Endometrial microvascular endothelial cells (primary cell): Measurements from ENCODE around the gene SYT1. TPM values are rescaled to one million over a fixed set of nuclear protein-coding genes. Genes with fewer than 3 reads are reported as not detected.

Experiments
- in situ Hi-C: cut with HindIII; loops from 2 replicates; pipeline ENCODE4 v1.10.0; 2017; ENCODE audit warnings: low sequenced_read_pairs, low pct_unique_long_range_greater_than_20kb; ENCODE audit errors: inconsistent ontology term
- total RNA-seq: library from RNA; depleted of rRNA; stranded (reverse); fragments of >200 nt; gene quantifications from one replicate; pipeline ENCODE4 v1.2.3, GENCODE V29; 2015; ENCODE audit errors: inconsistent ontology term

Gene SYT1
- total RNA-seq, 1 donor from 2014 or later = 2.6 TPM

DNA sequence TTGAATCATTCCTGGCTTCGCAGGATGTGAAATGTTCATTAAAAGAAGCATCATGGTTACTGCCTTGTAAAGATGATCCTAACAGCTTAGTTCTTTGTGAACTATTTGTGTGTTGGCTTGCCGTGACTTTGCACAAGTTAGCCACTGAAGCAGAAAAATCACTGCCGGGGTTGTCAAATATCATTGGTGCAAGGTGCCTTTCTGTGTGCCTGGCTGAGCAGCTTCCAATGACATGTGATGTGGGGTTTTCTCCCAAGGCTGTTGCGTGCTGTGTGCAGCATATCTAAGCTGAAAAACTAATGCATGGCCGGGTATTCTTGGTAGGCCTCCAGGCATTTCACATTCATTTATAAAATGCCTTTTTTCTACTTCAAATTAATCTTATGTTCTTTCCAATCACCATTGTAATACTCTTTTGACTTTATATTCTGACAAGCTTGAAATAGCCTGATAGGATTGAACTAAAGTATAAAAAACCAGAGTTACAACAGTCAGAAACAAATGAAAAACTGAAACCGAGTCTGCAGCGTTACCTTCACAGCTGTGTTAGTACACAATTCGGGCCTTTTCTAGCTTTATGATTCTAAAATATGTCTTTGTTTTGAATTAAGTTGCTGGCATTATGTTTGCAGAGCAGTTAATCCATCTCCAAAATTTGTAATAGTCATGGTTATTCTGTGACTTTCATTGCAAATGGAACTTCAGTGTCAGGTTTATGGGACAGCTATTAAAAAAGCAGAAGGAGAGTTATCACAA, 222.1 kb downstream of the SYT1 start:
- in situ Hi-C loops = no loop called here

DNA sequence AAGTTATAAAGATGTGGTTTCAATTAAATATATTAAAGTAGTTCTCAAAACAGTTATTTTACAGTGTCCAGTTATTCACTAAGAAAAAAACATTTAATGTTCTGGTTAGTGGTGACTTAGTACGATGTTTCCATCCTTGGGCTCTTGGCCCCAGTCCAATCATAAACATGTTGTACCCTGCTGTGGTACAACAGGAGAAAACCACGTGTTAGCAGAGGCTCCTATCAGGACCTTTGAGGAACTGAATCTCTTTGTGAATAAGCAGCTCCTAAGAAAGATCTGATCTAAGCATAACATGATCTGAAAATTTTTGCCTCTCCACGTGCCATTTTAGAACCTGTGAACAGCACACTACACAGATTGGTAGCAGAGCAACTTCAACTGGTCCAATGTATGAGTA, 234.0 kb downstream of the SYT1 start:
- in situ Hi-C loops = no loop called here

DNA sequence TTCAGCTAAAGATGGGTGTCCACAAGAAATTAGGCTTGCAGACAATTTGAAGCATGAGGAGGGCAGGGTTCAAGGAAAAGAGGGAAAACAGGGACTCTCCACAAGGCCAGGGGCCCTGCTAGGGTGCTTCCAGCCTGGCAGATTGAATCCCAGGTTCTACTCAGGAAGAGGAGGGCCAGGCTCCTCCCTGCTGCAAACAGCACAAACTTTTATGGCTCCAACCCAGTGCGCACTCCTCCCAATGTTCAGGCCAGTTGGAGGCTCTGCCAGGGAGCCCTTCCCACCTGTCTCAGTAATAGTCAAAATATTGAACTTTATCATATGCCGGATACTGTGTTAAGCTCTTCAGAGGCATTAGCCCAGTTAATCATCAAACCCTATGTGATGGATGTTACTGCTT, 244.4 kb downstream of the SYT1 start:
- in situ Hi-C loops = no loop called here

DNA sequence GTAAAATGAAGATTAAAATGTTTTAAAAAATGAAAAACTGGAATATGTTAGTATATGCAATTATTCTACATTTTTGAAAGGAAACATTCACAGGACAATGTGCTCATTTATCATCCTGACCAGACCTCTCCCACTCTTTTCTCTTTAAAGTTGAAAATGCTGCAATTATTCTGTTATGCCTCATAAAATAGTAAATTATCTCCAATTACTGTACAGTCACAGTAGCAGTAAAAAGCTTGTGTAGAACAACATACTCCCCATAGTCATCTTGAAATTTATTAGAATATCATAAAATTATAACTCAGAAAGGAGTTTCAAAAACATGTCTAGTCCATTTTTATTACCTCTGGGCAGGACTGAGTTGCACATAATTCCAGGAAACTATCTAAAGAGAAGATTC, 250.3 kb downstream of the SYT1 start:
- in situ Hi-C loops = no loop called here

DNA sequence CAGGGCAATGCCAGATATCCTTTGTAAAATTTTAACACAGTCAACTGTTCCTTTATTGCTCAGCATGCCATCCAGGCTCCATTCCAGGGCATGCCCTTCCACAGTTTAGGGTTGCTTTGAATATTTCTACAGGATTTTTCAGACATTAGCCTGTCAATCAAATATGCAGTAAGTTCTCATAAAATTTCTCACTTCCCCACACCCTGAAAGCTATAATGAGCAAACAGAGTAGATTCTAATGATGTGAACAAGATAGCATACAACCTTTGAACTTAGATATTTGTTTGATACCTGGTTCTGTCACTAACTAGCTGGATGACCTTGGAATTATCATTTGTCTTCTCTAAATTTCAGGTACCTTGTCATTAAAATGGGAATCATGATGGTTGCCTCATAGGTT, 251.2 kb downstream of the SYT1 start:
- in situ Hi-C loops = no loop called here

DNA sequence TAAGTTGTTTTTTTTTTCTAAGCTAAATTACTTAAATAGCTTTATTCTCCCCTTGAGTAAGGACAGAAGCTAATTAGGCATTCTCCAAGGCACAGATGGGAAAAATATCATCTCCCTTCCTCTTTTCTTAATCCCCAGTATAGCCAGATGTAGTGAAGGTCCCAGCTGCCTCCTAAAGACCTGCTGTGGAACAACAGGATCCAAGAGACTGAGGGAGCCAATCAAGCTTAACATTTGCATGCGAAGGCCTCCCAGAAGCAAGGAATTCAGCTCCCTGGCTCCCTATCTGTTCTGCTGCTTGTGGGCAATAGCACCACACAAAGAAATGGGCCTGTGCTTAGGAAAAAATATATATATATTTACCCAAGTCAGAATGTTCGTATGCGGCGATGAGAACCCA, 255.2 kb downstream of the SYT1 start:
- in situ Hi-C loops = no loop called here

DNA sequence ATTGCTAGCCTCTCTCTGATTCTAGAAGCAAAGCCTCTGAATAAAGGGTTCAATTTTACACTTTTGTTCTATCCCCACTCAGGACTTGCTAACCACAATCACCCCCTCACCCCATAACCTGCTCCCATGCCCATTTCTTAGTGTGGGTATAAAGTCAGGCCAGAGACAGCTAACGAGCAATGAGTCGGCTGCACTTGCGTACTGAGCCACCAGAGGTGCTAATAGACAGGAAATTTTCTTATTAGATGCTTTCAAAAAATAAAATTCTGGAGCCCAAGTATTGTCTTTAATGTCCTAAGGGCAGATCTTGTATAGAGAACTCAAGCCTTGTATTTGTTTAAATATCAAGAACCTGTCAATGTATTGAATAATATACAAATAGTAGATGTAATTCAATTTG, 256.9 kb downstream of the SYT1 start:
- in situ Hi-C loops = no loop called here

DNA sequence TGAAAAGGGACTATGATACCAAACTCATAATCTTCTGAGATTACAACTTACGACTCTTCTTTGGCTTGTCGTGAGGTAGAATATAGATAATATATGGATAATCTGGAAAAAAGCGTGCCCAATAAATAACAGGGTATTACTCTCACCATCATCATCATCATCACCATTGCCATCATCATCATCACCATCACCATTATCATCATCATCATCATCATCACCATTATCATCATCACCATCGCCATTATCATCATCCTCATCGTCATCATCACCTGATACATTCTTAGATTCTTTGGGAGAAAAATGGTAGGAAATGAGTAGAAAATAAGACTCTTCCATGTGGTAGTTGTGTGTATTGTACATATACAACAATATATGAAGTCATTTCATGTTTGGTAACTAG, 259.8 kb downstream of the SYT1 start:
- in situ Hi-C loops = no loop called here

DNA sequence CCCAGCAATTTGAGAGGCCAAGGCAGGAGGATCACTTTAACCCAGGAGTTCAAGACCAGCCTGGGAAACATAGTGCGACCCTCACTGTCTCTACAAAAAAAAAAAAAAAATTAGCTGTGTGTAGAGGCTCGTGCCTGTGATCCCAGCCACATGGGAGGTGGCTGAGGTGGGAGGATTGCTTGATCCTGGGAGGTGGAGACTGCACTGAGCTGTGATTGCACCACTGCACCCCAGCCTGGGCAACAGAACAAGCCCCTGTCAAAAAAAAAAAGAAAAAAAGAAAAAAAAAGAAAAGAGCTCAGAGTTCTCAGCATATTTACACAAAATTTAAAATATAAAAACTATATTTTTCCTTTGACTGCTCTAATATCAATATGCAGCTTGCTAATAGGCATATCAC, 260.8 kb downstream of the SYT1 start:
- in situ Hi-C loops = no loop called here

DNA sequence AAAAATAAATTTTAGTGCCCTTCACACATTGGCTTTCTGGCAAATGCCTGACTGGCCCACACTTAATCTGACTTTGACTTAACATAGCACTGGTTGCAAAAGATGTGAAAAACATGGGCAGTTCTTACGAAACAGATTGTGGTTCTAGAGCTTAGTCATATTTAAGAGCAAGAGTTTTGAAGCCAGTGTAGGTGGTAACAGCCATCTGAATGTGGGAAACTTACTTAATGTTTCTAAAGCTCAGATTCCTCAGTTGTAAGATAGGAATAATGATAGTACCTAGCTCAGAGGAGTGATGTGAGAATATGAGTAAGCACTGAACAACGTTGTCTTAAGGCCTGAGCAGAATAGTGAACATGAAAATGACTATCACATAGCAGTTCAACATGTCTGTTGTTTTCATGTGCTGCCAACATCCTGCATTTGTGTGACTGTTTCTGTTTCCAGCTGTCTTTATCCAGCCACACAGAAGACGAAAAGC, 262.7 kb downstream of the SYT1 start:
- in situ Hi-C loops = no loop called here

DNA sequence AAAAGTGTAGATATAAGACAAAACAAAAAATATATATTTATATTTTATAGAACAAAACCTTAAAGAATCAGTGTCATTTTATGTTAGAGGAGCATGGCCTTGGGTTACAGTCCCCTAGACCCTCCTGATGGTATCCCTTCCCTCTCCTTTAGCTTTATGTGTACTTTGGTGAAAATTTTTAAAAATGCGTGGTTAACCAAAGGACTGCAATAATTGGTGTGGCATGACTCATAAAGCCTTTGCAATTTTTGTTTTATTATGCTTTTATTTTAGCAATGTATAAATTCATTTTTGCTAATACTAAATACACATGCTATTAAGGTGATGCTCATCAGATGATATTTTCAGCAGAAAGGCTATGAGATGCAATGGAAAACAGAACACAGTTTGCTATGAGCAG, 264.4 kb downstream of the SYT1 start:
- in situ Hi-C loops = no loop called here

DNA sequence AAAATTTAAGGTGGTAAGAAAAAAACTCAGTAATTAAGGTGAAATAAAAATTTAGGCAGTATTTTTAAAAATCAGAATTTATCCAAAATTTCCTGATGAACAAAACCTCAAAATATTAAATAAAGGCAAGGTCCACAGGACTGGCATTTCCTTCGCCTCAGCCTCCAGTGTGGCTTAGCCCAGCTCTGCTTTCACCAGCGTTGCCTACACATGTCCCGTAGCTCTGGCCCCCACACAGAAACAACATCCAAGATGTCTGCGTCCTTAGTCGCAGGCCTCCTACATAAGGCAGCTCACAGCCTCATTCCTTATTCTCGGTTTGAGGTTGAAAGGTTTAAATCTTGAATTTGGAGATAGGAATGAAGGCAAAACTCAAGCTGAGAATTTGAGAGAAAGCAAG, 274.3 kb downstream of the SYT1 start:
- in situ Hi-C loops = no loop called here

DNA sequence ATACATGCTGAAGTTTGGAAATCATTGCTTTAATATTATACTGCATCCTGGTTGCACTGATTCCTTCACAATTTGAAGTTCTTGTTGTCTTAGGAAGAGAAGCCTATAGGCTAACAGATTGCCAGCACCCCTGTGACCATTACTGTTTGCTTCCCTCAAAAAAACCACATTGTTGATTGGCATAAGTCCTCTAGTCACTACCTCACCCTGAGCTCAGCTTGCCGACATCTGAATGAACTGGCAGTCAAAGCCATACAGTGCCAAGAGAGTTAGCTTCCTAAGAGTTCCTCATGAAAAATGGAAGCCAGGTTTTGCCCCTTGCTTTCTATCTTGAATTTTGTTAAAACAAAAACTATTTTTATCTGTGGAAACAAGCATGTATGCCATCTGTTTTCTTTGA, 276.1 kb downstream of the SYT1 start:
- in situ Hi-C loops = no loop called here

DNA sequence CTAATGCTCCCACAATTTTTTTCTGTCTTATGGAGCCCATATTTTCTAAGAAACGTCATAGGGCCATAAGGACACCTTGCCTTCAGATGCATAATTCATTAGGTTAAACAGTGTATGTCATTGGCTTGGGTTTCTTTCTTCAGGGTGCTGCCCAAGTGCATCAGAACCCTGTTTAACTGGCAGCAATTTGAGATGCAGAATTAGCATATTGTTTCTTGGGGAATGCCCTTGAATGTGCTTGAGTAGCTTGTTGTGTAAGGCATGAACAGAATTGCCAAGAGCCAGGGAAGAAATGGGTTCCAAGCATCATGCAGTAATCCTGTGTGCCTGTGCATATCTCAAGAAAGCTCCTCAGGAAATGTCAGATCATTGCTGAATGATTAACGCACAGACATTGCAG, 277.2 kb downstream of the SYT1 start:
- in situ Hi-C loops = no loop called here

DNA sequence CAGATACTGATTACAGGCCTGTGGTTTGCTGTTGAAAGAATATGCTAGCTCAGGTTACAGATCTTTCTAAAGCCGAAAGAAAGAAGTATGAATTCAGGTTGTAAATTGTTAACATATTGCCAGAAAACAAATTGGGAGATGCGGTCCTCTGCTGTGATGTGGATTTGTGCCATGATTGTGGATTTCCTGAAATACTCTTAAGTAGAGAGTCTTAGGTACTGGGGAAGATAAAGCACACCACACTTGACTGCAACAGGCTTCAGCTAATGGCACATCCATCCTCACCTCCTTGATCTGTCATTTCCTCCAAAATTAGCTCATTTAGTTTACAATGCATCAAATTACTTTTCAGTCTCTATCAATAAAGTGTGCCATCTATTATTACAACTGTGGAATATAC, 279.2 kb downstream of the SYT1 start:
- in situ Hi-C loops = no loop called here

DNA sequence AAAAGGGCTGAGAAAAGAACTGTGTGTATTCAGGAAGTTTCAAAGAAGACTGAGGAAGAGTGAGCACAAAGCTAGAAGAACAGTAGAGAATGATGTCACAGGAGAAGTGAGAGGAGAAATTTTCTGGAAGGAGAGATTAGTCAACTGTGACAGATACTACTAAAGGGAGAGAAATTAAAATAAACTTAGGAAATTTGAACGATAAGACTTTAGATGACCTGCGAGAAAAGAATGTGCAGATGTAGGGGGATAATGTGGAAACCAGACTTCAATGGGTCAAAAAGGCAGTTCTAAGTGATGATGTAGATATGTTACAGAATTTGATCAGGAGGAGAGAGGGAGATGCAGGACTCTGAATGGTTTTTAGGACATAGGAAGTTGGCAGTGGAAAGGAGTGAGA, 287.4 kb downstream of the SYT1 start:
- in situ Hi-C loops = no loop called here

DNA sequence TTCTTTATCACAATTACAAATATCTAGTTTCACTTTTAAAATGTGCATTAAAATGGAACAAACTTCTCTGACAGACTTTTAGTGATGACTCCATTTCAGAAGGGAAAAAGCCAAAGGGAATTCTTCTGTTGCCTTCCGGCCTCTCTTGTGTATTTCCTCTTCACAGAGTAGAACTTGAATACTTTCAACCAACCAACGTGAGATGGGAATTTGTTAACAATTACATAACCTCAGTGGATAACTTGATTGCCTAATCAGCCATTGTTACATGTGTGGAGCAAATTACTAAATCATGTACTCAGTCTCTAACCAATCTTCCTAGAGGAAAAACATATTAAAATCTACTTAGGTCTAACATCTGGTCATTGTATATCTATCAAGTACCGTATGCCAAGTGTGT, 291.1 kb downstream of the SYT1 start:
- in situ Hi-C loops = no loop called here

DNA sequence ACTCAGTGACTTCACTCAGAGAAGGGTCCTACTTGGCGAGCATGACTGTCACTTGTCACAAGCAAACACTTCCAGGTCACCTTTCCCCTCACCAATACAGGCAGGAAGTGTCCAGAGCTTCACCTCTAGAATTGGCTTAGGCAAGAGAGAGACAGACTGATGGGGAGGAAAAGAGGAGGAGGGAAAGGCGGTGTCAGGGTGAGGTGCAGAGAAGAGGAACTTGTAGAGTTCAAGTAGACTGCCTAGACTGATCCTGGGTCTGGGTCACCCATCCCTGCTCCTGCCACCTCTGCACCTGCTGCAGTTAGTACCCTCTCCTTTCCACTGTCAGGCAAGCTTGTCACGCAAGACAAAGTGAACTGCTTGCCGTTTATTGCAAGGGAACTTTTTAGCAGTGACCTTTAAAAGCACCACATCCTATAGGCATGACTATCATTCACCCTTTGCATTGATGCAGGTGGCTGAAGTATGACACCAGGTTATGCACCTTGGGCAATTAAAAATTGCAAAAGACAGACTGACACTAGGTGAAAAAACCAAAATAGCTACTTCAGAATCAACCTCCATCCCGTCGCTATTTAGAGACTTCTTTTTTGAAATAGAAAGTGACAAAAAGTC, 292.4 kb downstream of the SYT1 start:
- in situ Hi-C loops = no loop called here

DNA sequence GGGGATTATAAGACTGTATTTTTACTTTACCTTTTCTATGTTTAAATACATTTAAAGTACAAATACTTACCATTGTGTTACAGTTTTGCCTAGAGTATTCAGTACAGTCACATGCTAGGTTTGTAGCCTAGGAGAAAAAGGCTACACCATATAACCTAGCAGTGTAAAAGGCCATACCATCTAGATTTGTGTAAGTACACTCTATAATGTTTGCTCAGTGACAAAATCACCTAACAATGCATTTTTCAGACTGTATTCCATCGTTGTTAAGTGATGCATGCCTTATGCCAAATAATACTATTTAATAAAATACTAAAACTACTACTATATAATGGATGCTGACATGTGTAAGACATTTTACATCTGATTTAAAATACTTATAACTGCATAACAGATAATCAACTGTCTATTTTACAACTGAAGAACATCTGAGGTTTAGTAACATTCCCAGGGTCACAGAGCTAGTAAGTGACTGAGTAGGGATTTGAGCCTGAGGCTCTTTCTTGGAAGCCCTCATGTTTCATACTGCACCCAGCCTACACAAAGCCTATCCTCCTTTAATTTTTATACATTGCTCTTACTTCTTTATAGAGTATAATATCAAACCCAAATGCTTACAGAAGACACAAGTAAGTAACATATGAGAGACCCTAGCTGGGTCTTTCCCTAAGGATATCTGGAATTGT, 296.8 kb downstream of the SYT1 start:
- in situ Hi-C loops = no loop called here

DNA sequence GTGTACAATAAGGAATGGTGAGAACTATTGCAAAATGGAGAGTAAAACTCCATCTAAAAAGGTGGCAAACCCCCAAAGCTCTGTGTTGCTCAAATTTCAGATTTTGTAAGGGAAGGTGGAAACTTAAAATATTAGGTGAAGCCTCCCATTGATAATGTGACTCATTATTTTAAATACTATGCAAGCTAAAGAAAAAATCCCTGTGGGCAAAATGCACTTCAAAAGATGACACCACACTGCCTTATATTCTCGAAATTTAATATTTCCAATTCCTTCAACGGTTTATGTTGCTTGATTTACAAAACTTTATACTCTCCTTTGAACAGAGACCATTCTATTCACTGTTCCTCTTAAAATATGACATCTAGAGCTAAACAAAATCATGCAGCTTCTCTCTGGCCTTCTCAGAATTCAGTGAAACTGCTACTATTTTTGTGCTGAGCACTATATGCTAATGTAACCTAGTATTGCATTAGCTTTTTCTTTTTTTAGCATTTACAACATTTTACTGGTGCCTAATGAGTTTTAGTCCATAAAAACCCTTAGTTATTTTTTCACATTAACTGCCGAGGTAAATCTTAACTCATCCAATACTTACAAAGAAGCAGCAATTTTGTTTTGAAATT, 297.7 kb downstream of the SYT1 start:
- in situ Hi-C loops = no loop called here
